ENCODE measurements around the gene CCNT1.
"Not testable (repeated sequence)": the region's sequence is repeated elsewhere in the genome, so short reads cannot be mapped to it uniquely, and the experiment has no call there.

Gene CCNT1

GRCh38 chr12:48641752-48642555, 74.6 kb downstream of the CCNT1 start:
- DNase-seq (ENCODE audit: extremely low read depth in 1 of 2, low read depth in 1 of 2): not testable (repeated sequence)

GRCh38 chr12:48640854-48641253, 75.7 kb downstream of the CCNT1 start:
- no peak for DNase-seq (ENCODE audit: extremely low read depth in 1 of 2, low read depth in 1 of 2)

GRCh38 chr12:48640428-48640827, 76.1 kb downstream of the CCNT1 start:
- DNase-seq (ENCODE audit: extremely low read depth in 1 of 2, low read depth in 1 of 2): no peak
